Psoas muscle (tissue), 8 donors: Measurements from ENCODE around the gene SNW1. TPM values are rescaled to one million over a fixed set of nuclear protein-coding genes. Genes with fewer than 3 reads are reported as not detected.
A peak's percentile ranks its signal among the peaks of the same experiment; 100 is the strongest.
"Not testable (repeated sequence)": the region's sequence is repeated elsewhere in the genome, so short reads cannot be mapped to it uniquely, and the experiment has no call there.

Source experiments
- ATAC-seq, 4 donors: fragments of 200-7000 bp; cut with Tn5 transposase; one replicate each; pipeline ENCODE4 v1.9.1; 2020; ENCODE audit warnings: moderate library complexity in 3 of 4, mild to moderate bottlenecking in 2 of 4
- DNase-seq, 2 donors: peaks; one replicate each; pipeline ENCODE4 v3.0.0-alpha.2; 2020
- H3K27ac ChIP-seq: fragments of 200-600 bp; one replicate; pipeline ENCODE4 v1.8.0; 2022
- H3K27me3 ChIP-seq, 3 donors: fragments of 200-600 bp in 1 of 3; one replicate each; pipeline versions ENCODE4 v1.6.1 to v1.8.0; 2013 to 2022; ENCODE audit warnings: low read length in 2 of 3, mild to moderate bottlenecking in 2 of 3, moderate library complexity in 1 of 3; ENCODE audit not compliant: insufficient read depth in 3 of 3
- H3K36me3 ChIP-seq, 2 donors: fragments of 200-600 bp in 1 of 2; one replicate each; pipeline versions ENCODE4 v1.6.1 to v1.8.0; 2013 to 2022; ENCODE audit warnings: low read depth in 1 of 2, mild to moderate bottlenecking in 1 of 2, moderate library complexity in 1 of 2; ENCODE audit not compliant: insufficient read depth in 1 of 2
- H3K4me1 ChIP-seq: fragments of 200-600 bp; one replicate; pipeline ENCODE4 v1.8.0; 2022
- H3K4me3 ChIP-seq: fragments of 200-600 bp; one replicate; pipeline ENCODE4 v1.8.0; 2022; ENCODE audit warnings: mild to moderate bottlenecking
- H3K9me3 ChIP-seq: fragments of 200-600 bp; one replicate; pipeline ENCODE4 v1.8.0; 2022
- CTCF ChIP-seq: fragments of 200-600 bp; IDR thresholded peaks from one replicate; pipeline ENCODE4 v1.8.0; 2022; ENCODE audit warnings: antibody characterized with exemption
- WGBS, 3 donors: extraction: QIAGEN DNeasy Blood & Tissue Kit; methylation state at CpG; one replicate each; pipeline versions ENCODE4 v1.1.6 to v1.1.7; 2013; 5-methylcytosine and 5-hydroxymethylcytosine counted together
- intact Hi-C, 2 donors: fragments of 100-400 bp; cut with DNase I; formaldehyde crosslinking; loops; one replicate each; pipeline versions ENCODE4 v1.11.0 to v1.14.2; 2022
- polyA plus RNA-seq, 3 donors: library from polyadenylated mRNA; stranded (reverse); fragments of 200-250 nt; gene quantifications; one replicate each; pipeline ENCODE4 v1.2.3, GENCODE V29; 2013
- total RNA-seq, 4 donors: library from RNA; stranded (reverse); fragmentation: NEBNext Ultra II Directional in 2 of 4; extraction: Animal tissue kit (Norgen Biotek cat#: 25700) in 2 of 4; gene quantifications; one replicate each; pipeline versions ENCODE4 v1.2.1 to v1.2.4, GENCODE V29; 2021 to 2023
- donor health status: healthy with polysubstance abuse.
- donor health status: DM: no; HTN: no; CAD: no; lungs with moderate emphysema.
- donor health status: Bipolar disorder and iron deficiency.
- donor health status: healthy.
- donor health status: DM: yes; HTN: yes; CAD: no.
- donor health status: DM: no; HTN: no; CAD: no.
- donor health status: DM: no; HTN: no; CAD: no.
- donor health status: DM: yes; HTN: yes; CAD: no.

Gene SNW1
- total and polyA plus RNA-seq, 7 donors, result 49.2 to 95.0 (median 64.5) TPM

- TF ChIP-seq CTCF, result no peak
- no peak overlapping the region for H3K27ac ChIP-seq
- no peaks in the 10 kb centered on the region for H3K27me3 ChIP-seq
- intact Hi-C loops, result no loop called here
- no peak overlapping the region for H3K4me3 ChIP-seq
- 95 to 100% (median 98%) methylated on average over 2 of the region's 2 CpGs for WGBS, 3 donors
- DNase-seq, result no peak
- peaks cover 15% of the 10 kb centered on the region for H3K4me1 ChIP-seq
- ATAC-seq, result no peak
- H3K36me3 ChIP-seq, result peaks cover 12 to 83% of the 10 kb centered on the region in 2 donors
- no peaks in the 10 kb centered on the region for H3K9me3 ChIP-seq
These were observed 8.7 kb downstream of the SNW1 start for GRCh38 chr14:77752266-77752665.

GRCh38 chr14:77747425-77747824 is 13.5 kb downstream of the SNW1 start:
- H3K27ac ChIP-seq, intact Hi-C loops, DNase-seq, H3K4me3 ChIP-seq, ATAC-seq, H3K27me3 ChIP-seq, H3K9me3 ChIP-seq, H3K4me1 ChIP-seq: not testable (repeated sequence)
- H3K36me3 ChIP-seq, result peaks cover 9 to 82% of the 10 kb centered on the region in 2 donors
- WGBS, 3 donors, result 91 to 96% (median 92%) methylated on average over 26 to 33 of the region's 33 CpGs

GRCh38 chr14:77746064-77746702 is 14.8 kb downstream of the SNW1 start:
- H3K27ac ChIP-seq, result no peak overlapping the region
- peaks cover 9 to 79% of the 10 kb centered on the region in 2 donors for H3K36me3 ChIP-seq
- ATAC-seq (no peak), DNase-seq (no peak)
- WGBS, 3 donors, result 52 to 76% (median 56%) methylated on average over 4 of the region's 4 CpGs
- H3K9me3 ChIP-seq, result no peaks in the 10 kb centered on the region
- TF ChIP-seq CTCF, result no peak
- intact Hi-C loops, result no loop called here
- H3K4me1 ChIP-seq, result no peaks in the 10 kb centered on the region
- H3K27me3 ChIP-seq, result no peaks in the 10 kb centered on the region
- H3K4me3 ChIP-seq, result no peak overlapping the region

- Histone ChIP-seq H3K27me3 (no peaks in the 10 kb centered on the region), H3K9me3 (no peaks in the 10 kb centered on the region), H3K36me3 (peaks cover 5 to 75% of the 10 kb centered on the region in 2 donors), H3K4me3 (no peak overlapping the region), H3K4me1 (peaks cover 15% of the 10 kb centered on the region), H3K27ac (no peak overlapping the region)
- no peak for ATAC-seq
- intact Hi-C loops, result no loop called here
- no peak for DNase-seq
- TF ChIP-seq CTCF, result no peak
- 75 to 87% (median 86%) methylated on average over 2 of the region's 2 CpGs for WGBS, 3 donors
These were observed 19.5 kb downstream of the SNW1 start for GRCh38 chr14:77741438-77741837.

- DNase-seq (no peak), ATAC-seq (peak; percentile 82 to 92 (median 90))
- WGBS, 3 donors, result 27 to 51% (median 30%) methylated on average over 7 of the region's 7 CpGs
- Histone ChIP-seq H3K27me3 (no peaks in the 10 kb centered on the region), H3K36me3 (peaks cover 5 to 77% of the 10 kb centered on the region in 2 donors), H3K9me3 (no peaks in the 10 kb centered on the region), H3K4me3 (peak overlapping the region; percentile 4), H3K27ac (peak overlapping the region; percentile 76), H3K4me1 (peaks cover 15% of the 10 kb centered on the region)
- intact Hi-C loops, result no loop called here
- TF ChIP-seq CTCF, result no peak
These were observed 22.3 kb downstream of the SNW1 start for GRCh38 chr14:77738559-77739250.
